Stimulated activated effector memory CD8-positive, alpha-beta T cell treated with anti-CD3 and anti-CD28 coated beads, Interleukin-12 subunit alpha, Interleukin-12 subunit beta, amount 100 ng/mL, for 72 hours (primary cell): ENCODE data around the gene GRAMD2B.

Experiments
- ATAC-seq: fragments of 150-1000 bp; cut with Tn5 transposase; 2 replicates; pipeline ENCODE4 v1.10.0; 2021
- DNase-seq, 2 donors: peaks; one replicate each; pipeline ENCODE4 v3.0.0; 2021 to 2022; ENCODE audit warnings: low spot score in 2 of 2
- H3K27ac Mint-ChIP-seq: one replicate; pipeline ENCODE4 v1.8.0; 2022; ENCODE audit warnings: mild to moderate bottlenecking, mixed read lengths
- H3K36me3 Mint-ChIP-seq: one replicate; pipeline ENCODE4 v1.8.0; 2022; ENCODE audit warnings: mild to moderate bottlenecking, mixed read lengths
- H3K4me1 Mint-ChIP-seq: one replicate; pipeline ENCODE4 v1.8.0; 2022; ENCODE audit warnings: mixed read lengths
- H3K4me3 Mint-ChIP-seq: one replicate; pipeline ENCODE4 v1.8.0; 2022; ENCODE audit warnings: mild to moderate bottlenecking, mixed read lengths
- H3K9me3 Mint-ChIP-seq: one replicate; pipeline ENCODE4 v1.8.0; 2022; ENCODE audit warnings: mixed read lengths

GRAMD2B gene

DNA sequence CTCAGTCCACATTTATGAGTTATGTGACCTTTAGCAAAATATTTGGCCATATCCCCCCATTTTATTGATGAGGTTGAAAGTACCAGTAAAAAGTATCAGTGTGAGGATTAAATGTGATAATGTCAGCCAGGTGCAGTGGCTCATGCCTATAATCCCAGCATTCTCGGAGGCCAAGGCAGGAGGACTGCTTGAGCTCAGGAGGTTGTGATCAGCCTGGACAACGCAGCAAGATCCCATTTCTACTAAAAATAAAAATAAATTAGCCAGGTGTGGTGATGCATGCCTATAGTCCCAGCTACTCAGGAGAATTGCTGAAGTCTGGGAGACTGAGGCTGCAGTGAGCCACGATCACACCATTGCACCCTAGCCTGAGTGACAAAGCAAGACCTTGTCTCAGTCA is 71.2 kb downstream of the GRAMD2B start:
- H3K36me3 Mint-ChIP-seq = peaks cover 27% of the 10 kb centered on the region
- H3K27ac Mint-ChIP-seq = no peak overlapping the region
- ATAC-seq (no peak), DNase-seq (no peak)
- no peaks in the 10 kb centered on the region for H3K9me3 Mint-ChIP-seq
- no peaks in the 10 kb centered on the region for H3K4me1 Mint-ChIP-seq
- H3K4me3 Mint-ChIP-seq = no peak overlapping the region

- Mint-ChIP-seq H3K4me3 (no peak overlapping the region), H3K36me3 (peaks cover under 1% of the 10 kb centered on the region), H3K27ac (no peak overlapping the region), H3K9me3 (no peaks in the 10 kb centered on the region), H3K4me1 (no peaks in the 10 kb centered on the region)
- DNase-seq = no peak
- ATAC-seq = no peak
Observed at GRCh38 chr5:126497506-126497905, 74.3 kb downstream of the GRAMD2B start.

DNA sequence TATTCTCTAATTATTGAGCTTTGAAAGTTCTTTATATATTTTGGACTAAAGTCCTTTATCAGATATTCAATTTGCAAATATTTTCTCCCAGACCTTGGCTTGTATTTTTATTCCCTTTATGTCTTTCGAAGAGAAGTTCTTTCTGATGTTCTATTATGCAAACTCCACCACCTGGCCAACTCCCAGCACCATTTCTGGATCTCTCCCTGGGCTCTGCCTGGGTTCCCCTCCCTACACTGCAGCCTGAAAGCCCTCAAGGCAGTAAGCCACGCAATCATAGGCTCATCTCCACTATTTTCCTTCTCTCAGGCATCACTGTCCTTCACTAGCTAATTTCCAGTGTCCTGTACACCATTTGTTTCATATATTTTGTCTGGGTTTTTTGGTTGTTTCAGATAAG is 76.1 kb downstream of the GRAMD2B start:
- H3K36me3 Mint-ChIP-seq = no peaks in the 10 kb centered on the region
- H3K9me3 Mint-ChIP-seq = no peaks in the 10 kb centered on the region
- H3K4me3 Mint-ChIP-seq = no peak overlapping the region
- no peaks in the 10 kb centered on the region for H3K4me1 Mint-ChIP-seq
- no peak overlapping the region for H3K27ac Mint-ChIP-seq
- no peak for ATAC-seq
- no peak for DNase-seq

DNA sequence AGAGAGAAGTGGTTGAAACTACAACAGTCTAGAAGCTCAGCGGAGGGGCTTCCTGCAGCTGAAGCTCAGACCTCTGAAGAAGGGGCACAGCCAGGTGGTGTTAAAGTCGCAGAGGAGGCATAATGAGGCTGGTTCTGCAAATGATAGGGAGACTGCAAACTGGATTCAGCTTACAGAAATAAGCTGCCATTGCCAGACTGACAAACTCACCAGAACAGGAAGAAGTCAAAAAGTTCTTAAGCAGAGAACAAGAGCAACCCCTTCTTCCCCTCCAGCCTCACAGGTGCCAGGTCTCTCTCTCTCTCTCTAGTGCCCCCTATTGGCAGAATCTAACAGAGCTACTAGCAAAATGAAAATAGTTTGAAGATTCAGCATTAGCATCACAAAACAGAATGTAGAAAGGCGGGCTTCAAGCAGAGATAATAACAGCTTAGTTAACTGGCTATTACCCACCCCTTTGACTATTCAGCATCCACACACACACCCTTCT is 76.7 kb downstream of the GRAMD2B start:
- no peaks in the 10 kb centered on the region for H3K4me1 Mint-ChIP-seq
- no peak overlapping the region for H3K4me3 Mint-ChIP-seq
- no peak overlapping the region for H3K27ac Mint-ChIP-seq
- no peaks in the 10 kb centered on the region for H3K36me3 Mint-ChIP-seq
- DNase-seq (no peak), ATAC-seq (no peak)
- H3K9me3 Mint-ChIP-seq = no peaks in the 10 kb centered on the region

DNA sequence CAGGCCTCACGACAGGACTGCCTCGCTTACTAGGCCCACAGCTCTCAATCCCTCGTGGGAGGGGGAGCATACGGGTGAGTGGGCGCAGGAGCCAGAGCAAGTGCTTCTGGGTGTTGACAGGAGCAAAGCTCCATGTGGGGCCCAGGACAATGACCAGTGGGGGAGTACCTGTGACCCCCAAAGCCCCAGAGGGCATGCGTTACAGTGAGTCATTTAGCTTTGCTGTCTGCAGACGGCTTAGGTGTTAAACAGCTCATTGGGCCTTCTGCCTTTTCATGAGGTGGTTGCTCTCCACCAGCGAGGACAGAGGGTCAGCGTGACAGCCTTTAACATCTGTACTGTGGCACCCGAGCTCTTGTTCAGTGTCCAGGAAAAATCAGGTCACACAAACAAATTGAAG is 78.2 kb downstream of the GRAMD2B start:
- no peaks in the 10 kb centered on the region for H3K9me3 Mint-ChIP-seq
- no peak overlapping the region for H3K4me3 Mint-ChIP-seq
- ATAC-seq (no peak), DNase-seq (no peak)
- no peaks in the 10 kb centered on the region for H3K4me1 Mint-ChIP-seq
- H3K27ac Mint-ChIP-seq = no peak overlapping the region
- no peaks in the 10 kb centered on the region for H3K36me3 Mint-ChIP-seq

GRCh38 chr5:126503602-126504104 is 80.4 kb downstream of the GRAMD2B start:
- no peaks in the 10 kb centered on the region for H3K9me3 Mint-ChIP-seq
- H3K27ac Mint-ChIP-seq = peak overlapping the region; percentile 91
- peak; percentile 94 for ATAC-seq
- H3K4me3 Mint-ChIP-seq = peak overlapping the region; percentile 9
- no peak for DNase-seq
- no peaks in the 10 kb centered on the region for H3K36me3 Mint-ChIP-seq
- peaks cover 4% of the 10 kb centered on the region for H3K4me1 Mint-ChIP-seq

DNA sequence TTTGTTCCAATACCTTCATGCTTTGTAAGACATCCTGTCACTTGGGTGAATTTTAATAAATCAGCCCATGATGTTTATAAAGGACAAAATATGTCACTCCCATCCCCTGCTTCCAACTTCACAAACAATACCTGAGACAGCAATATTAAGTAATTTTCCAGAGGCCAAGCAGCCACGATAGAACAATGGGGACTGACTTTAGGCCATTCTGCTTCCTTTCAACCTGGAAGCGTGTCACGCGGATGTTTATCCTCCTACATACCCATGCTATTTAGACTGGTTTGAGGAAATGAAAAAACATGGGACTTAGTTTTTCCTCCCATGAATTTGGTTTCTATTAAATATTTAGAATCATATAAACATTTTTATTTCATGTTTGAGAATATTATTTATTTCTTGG is 82.9 kb downstream of the GRAMD2B start:
- Mint-ChIP-seq H3K9me3 (no peaks in the 10 kb centered on the region), H3K36me3 (no peaks in the 10 kb centered on the region), H3K4me3 (no peak overlapping the region), H3K27ac (no peak overlapping the region), H3K4me1 (peaks cover 10% of the 10 kb centered on the region)
- ATAC-seq (no peak), DNase-seq (no peak)

DNA sequence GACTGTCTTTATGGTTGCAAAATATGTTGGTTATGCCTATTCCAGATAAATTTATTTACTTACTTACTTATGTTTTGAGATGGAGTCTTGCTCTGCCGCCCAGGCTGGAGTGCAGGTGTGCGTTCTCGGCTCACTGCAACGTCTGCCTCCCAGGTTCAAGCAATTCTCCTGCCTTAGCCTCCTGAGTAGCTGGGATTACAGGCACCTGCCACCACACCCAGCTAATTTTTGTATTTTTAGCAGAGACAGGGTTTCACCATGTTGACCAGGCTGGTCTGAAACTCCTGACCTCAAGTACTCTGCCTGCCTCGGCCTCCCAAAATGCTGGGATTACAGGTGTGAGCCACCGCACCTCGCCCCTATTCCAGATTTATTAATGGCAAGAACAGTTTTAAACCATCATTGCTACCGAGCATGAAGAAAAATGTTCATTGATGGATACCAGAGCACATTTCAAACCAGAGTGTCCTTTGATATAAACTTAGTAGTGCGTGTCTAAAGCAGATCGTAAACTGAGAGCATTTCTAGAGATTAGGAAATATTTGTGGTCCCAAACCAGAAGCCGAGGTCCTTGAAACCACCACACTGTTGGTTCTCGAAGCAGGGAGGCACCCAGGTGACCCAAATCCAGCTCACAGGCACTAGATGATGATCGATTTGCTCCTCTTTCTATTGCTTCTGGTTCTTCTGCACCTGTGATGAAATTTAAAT is 85.2 kb downstream of the GRAMD2B start:
- Mint-ChIP-seq H3K27ac (peak overlapping the region; percentile 92), H3K9me3 (no peaks in the 10 kb centered on the region), H3K4me3 (peak overlapping the region; percentile 59), H3K36me3 (no peaks in the 10 kb centered on the region), H3K4me1 (peaks cover 10% of the 10 kb centered on the region)
- DNase-seq = no peak
- no peak for ATAC-seq

DNA sequence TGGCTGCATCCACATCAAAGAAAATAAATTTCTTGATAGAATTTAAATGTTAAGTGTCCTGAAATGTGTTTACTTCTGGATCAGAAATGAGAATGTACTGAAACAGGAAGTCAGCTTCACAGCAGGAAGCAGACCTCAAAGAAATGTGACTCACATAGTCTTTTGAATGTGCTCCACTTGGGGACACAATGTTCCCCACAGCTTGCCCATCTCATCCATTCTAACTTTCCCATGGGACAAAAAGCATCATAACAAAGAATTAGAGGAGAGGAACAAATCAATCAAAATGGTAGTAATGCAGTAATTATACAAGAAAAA is 85.7 kb downstream of the GRAMD2B start:
- Mint-ChIP-seq H3K9me3 (no peaks in the 10 kb centered on the region), H3K27ac (peak overlapping the region; percentile 92), H3K4me3 (peak overlapping the region; percentile 59), H3K36me3 (no peaks in the 10 kb centered on the region), H3K4me1 (peaks cover 10% of the 10 kb centered on the region)
- DNase-seq (no peak), ATAC-seq (peak; percentile 73)

DNA sequence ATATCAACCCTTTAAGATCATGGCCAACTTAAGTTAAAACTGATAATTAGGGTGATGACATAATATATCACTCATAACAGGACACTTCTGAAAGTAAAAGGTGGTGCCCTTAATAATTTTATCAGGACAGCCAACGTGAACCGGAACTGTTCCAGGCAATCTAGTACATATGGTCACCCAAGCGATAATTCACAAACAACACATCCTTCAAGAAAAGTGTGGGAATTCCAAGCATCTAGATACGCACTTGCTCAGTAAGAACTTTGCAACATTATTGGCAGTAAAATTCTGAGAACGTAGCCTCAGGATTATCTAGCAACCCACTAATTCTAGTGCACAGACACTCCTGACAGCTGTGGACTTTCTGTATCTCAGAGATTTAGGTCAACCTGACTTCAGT is 86.1 kb downstream of the GRAMD2B start:
- peaks cover 10% of the 10 kb centered on the region for H3K4me1 Mint-ChIP-seq
- peak overlapping the region; percentile 92 for H3K27ac Mint-ChIP-seq
- DNase-seq (no peak), ATAC-seq (no peak)
- H3K36me3 Mint-ChIP-seq = no peaks in the 10 kb centered on the region
- no peaks in the 10 kb centered on the region for H3K9me3 Mint-ChIP-seq
- H3K4me3 Mint-ChIP-seq = peak overlapping the region; percentile 59

GRCh38 chr5:126511961-126512360 is 88.8 kb downstream of the GRAMD2B start:
- H3K4me3 Mint-ChIP-seq = no peak overlapping the region
- H3K27ac Mint-ChIP-seq = no peak overlapping the region

DNA sequence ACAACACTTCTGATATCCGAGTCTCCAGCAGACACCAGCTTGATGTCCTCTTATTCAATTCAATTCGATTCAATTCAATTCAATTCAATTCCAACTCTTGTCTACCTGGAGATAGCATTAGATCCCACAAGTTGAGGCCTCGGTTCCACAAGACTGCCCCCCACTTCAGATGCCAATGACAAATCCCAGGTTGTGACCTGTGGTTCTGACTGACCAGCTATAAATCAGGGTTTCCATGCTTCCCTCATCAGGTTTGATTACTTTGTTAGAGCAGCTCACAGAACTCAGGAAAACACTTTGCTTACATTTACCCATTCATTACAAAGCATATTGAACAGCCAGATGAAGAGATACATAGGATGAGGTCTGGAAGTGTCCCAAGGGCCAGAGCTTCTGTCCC is 89.2 kb downstream of the GRAMD2B start:
- H3K36me3 Mint-ChIP-seq = no peaks in the 10 kb centered on the region
- H3K4me1 Mint-ChIP-seq = peaks cover 10% of the 10 kb centered on the region

More at GRCh38 chr5:126511961-126512360, 88.8 kb downstream of the GRAMD2B start:
- Mint-ChIP-seq H3K36me3 (no peaks in the 10 kb centered on the region), H3K4me1 (peaks cover 10% of the 10 kb centered on the region), H3K9me3 (no peaks in the 10 kb centered on the region)
- no peak for ATAC-seq
- DNase-seq = no peak

GRCh38 chr5:126513302-126513701 is 90.1 kb downstream of the GRAMD2B start:
- Mint-ChIP-seq H3K9me3 (no peaks in the 10 kb centered on the region), H3K4me3 (no peak overlapping the region), H3K36me3 (no peaks in the 10 kb centered on the region), H3K4me1 (peaks cover 10% of the 10 kb centered on the region), H3K27ac (no peak overlapping the region)
- ATAC-seq = no peak
- DNase-seq = no peak

More for the DNA sequence above, 89.2 kb downstream of the GRAMD2B start:
- H3K27ac Mint-ChIP-seq = no peak overlapping the region
- H3K4me3 Mint-ChIP-seq = no peak overlapping the region
- H3K9me3 Mint-ChIP-seq = no peaks in the 10 kb centered on the region
- ATAC-seq (no peak), DNase-seq (no peak)

DNA sequence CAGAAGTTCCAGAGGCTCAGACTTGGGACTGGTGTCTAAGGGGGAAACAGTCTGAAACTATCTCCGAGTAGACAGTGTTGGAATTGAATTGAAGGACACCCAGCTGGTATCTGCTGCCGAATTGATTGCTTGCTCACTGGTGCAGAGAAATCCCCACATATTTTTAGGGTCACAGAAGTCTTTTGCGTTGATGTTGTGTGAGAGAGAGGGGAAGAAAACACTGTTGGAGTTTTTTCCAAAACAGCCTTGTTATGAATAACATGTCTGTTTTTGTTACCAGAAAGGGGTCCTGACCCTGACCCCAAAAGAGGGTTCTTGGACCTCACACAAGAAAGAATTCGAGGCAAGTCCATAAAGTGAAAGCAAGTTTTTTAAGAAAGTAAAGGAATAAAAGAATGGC is 90.5 kb downstream of the GRAMD2B start:
- no peaks in the 10 kb centered on the region for H3K36me3 Mint-ChIP-seq
- H3K27ac Mint-ChIP-seq = no peak overlapping the region
- no peak overlapping the region for H3K4me3 Mint-ChIP-seq
- no peak for DNase-seq
- ATAC-seq = no peak
- H3K9me3 Mint-ChIP-seq = no peaks in the 10 kb centered on the region
- H3K4me1 Mint-ChIP-seq = peaks cover 6% of the 10 kb centered on the region

GRCh38 chr5:126514131-126514557 is 90.9 kb downstream of the GRAMD2B start:
- Mint-ChIP-seq H3K27ac (no peak overlapping the region), H3K9me3 (no peaks in the 10 kb centered on the region), H3K36me3 (no peaks in the 10 kb centered on the region), H3K4me3 (no peak overlapping the region), H3K4me1 (peaks cover 1% of the 10 kb centered on the region)
- ATAC-seq (no peak), DNase-seq (no peak)

DNA sequence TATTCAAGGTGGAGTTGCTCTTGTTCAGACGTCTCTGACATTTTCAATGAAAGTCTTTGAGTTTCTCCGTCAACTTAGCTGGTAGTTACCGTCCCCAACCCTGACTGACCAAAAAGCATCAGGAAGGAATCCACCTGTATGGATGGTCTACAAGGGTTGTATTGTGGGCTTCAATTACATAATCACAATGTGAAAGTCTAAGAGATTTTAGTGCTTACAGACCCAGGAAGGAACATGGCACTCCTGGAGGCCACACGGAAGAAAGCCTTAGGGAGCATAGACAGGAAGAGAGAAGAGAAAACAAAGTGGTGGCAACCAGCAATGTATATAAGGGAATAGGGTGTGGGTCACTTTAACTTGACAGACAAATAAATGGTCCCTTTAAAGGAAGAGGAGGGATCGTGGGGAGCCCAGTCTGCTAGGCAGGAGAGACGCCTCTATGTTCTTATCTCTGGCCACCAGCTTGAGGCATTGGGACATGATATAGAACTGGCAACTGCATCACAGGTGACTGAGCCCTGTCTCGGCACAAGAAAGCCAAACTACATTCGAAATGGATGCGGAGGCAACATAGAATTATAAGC is 91.4 kb downstream of the GRAMD2B start:
- DNase-seq (no peak), ATAC-seq (no peak)
- no peaks in the 10 kb centered on the region for H3K9me3 Mint-ChIP-seq
- H3K4me1 Mint-ChIP-seq = no peaks in the 10 kb centered on the region
- H3K27ac Mint-ChIP-seq = no peak overlapping the region
- no peak overlapping the region for H3K4me3 Mint-ChIP-seq
- no peaks in the 10 kb centered on the region for H3K36me3 Mint-ChIP-seq
